GM12892 (cell line): Measurements from ENCODE around the gene APOD.
"Not testable (repeated sequence)": the region's sequence is repeated elsewhere in the genome, so short reads cannot be mapped to it uniquely, and the experiment has no call there.

Source experiments
- DNase-seq: peaks from one replicate; pipeline ENCODE4 v3.0.0; 2011; ENCODE audit not compliant: insufficient read length
- FAIRE-seq: peaks from 2 replicates; lab custom pipeline; 2011; peaks lifted over from hg19 to GRCh38; lab: Jason Lieb, UNC
- POLR2A ChIP-seq: IDR thresholded peaks from 2 replicates; pipeline ENCODE4 v1.6.1; 2011; ENCODE audit warnings: low read depth, low read length, control low read depth
- POLR2AphosphoS5 ChIP-seq: IDR thresholded peaks from 2 replicates; pipeline ENCODE4 v1.6.1; 2011; ENCODE audit warnings: low read depth, low read length, control low read depth
- TAF1 ChIP-seq: IDR thresholded peaks from 2 replicates; pipeline ENCODE4 v1.6.1; 2011; ENCODE audit warnings: low read depth, mild to moderate bottlenecking, control low read depth, low read length, borderline replicate concordance

APOD gene

GRCh38 chr3:195619591-195620369, 36.0 kb upstream of the APOD start:
- not testable (repeated sequence) for DNase-seq, FAIRE-seq

GRCh38 chr3:195617784-195618659, 34.3 kb upstream of the APOD start:
- not testable (repeated sequence) for FAIRE-seq, DNase-seq

- FAIRE-seq, DNase-seq: not testable (repeated sequence)
Observed at GRCh38 chr3:195617134-195617533, 33.4 kb upstream of the APOD start.

- TF ChIP-seq TAF1 (no peak), POLR2A (no peak), POLR2AphosphoS5 (no peak)
- FAIRE-seq (no peak), DNase-seq (no peak)
Observed at GRCh38 chr3:195616681-195617080, 32.9 kb upstream of the APOD start.

- not testable (repeated sequence) for FAIRE-seq, DNase-seq
Observed at GRCh38 chr3:195615952-195616537, 32.3 kb upstream of the APOD start.

GRCh38 chr3:195614672-195615504, 31.1 kb upstream of the APOD start:
- not testable (repeated sequence) for FAIRE-seq

GRCh38 chr3:195613468-195614069, 29.8 kb upstream of the APOD start:
- DNase-seq = no peak
- no peak for FAIRE-seq
- no peak for TF ChIP-seq POLR2AphosphoS5
- no peak for TF ChIP-seq POLR2A
- TF ChIP-seq TAF1 = no peak

More at GRCh38 chr3:195614672-195615504, 31.1 kb upstream of the APOD start:
- DNase-seq = not testable (repeated sequence)

- no peak for FAIRE-seq
- TF ChIP-seq TAF1 (no peak), POLR2AphosphoS5 (no peak), POLR2A (no peak)
- DNase-seq = no peak
Observed at GRCh38 chr3:195612075-195612800, 28.5 kb upstream of the APOD start.

GRCh38 chr3:195609229-195609628, 25.5 kb upstream of the APOD start:
- FAIRE-seq (no peak), DNase-seq (no peak)
- TF ChIP-seq TAF1 (no peak), POLR2A (no peak), POLR2AphosphoS5 (no peak)

- not testable (repeated sequence) for FAIRE-seq, DNase-seq
Observed at GRCh38 chr3:195601785-195602184, 18.0 kb upstream of the APOD start.

- FAIRE-seq (no peak), DNase-seq (no peak)
- TF ChIP-seq POLR2A (no peak), POLR2AphosphoS5 (no peak), TAF1 (no peak)
Observed at GRCh38 chr3:195601382-195601781, 17.6 kb upstream of the APOD start.

GRCh38 chr3:195599926-195600325, 16.2 kb upstream of the APOD start:
- DNase-seq = not testable (repeated sequence)

GRCh38 chr3:195599516-195599915, 15.8 kb upstream of the APOD start:
- DNase-seq, FAIRE-seq: not testable (repeated sequence)

More at GRCh38 chr3:195599926-195600325, 16.2 kb upstream of the APOD start:
- FAIRE-seq = not testable (repeated sequence)
